Measurements from ENCODE around the gene USP6NL.
"Not testable (repeated sequence)": the region's sequence is repeated elsewhere in the genome, so short reads cannot be mapped to it uniquely, and the experiment has no call there.

USP6NL gene

DNA sequence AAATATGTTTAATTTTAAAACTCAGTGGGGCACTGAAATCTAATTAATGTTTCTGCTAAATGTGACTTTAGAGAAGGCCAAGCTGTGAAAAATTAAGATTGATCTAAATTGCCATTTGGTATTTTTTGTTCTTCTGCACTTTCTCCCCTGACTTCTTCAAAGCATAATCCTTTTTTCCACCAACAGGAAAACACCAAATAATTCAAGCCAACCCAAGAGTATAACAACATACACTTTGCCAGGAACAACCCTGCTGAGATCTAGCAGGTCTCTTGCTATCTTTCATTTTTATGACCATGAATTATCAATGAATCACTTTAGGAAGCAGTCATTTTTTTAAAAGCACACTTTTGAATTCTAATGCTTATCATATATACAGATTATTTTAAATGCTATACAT, 100.1 kb downstream of the USP6NL start:
- DNase-seq = no peak

DNA sequence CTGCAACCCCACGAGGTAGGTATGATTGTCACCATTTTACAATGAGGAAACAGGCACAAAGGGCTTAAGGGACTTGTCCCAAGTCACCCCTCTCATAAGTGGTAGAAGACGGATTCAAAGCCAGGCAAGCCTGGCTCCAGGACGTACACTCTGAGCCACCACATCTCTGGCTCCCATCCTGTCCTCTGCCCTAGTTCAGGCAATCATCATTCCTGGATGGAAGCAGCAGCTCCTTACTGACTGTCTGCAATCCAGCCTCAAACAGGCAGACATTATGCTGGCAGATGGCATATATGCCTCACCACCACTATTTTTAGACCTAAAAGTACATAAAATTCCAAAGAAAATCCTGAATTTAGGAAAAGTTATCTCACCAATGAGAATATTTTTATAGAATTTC, 100.7 kb downstream of the USP6NL start:
- no peak for DNase-seq

DNA sequence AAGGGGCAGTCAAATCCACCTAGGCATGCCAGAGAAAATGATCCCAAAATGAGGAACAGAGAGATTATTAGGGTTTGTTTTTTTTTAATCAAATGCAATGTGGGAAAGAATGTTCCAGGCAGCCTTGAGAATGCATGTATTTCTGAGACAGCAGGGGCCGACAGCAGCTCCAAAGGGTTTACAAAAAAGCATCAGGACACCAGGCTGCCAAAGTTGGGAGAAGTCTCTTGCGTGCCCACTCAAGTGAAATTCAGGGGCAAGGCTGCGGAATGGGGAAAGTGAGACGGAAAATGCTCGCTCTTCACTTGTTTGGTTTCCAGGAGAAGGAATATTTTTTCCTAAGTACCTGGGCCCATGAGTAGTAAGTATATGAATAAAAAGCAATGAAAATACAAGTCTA, 101.2 kb downstream of the USP6NL start:
- no peak for DNase-seq

DNA sequence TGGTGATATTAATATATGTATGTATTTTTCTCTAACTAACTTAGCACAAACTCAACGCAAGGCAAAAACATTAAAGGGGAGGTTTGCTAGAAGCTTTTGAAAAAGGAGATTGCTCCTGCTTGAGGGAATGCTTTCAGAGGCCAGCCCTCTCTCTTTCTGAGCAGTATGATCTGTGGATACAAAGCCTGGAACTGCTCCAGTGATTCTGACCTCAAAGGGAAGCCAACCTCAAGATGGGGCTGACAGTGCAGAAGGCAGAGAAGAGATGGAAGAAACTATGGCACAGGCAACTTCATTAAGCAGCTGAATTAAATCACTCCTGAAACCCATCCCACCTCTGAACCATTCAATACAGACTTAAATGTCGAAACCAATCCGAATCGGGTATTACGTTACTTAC, 102.4 kb downstream of the USP6NL start:
- no peak for DNase-seq

DNA sequence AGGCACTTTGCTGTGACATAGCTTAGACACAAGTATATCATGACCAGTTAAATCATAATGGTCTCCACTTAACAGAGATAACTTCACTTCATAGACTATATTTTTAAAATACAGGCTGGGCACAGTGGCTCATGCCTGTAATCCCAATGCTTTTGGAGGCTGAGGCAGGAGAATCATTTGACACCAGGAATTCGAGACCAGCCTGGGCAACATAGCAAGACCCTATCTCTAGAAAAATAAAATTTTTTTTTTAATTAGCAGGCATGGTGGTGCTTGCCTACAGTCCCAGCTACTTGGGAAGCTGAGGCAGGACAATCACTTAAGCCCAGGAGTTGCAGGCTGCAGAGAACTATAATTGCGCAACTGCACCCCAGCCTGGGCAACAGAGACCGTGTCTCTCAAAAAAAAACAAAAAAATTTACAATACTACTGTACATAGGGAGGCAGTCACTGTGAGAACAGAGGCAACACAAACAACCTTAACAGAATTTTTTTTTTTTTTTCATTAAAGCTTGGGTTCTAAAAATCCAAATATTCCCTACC, 105.1 kb downstream of the USP6NL start:
- no peak for DNase-seq

DNA sequence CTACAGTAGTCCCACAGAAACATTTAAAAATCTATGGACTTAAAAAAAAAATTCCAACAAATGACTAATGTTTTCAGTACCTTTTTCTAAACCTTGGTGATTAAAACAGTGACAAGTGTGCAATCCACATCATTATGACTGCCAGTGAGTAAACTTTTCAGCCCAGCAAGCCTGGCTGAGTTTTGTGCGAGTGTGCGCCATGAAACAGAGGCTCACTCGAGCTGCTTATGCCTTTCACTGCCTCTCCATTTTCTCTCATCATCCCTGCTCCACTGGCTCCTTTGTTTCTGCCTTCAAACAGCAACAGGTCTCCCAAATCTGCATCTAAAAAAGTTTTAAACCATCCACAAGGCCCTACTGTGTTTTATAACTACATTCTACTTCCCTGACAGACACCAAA, 105.8 kb downstream of the USP6NL start:
- no peak for DNase-seq

DNA sequence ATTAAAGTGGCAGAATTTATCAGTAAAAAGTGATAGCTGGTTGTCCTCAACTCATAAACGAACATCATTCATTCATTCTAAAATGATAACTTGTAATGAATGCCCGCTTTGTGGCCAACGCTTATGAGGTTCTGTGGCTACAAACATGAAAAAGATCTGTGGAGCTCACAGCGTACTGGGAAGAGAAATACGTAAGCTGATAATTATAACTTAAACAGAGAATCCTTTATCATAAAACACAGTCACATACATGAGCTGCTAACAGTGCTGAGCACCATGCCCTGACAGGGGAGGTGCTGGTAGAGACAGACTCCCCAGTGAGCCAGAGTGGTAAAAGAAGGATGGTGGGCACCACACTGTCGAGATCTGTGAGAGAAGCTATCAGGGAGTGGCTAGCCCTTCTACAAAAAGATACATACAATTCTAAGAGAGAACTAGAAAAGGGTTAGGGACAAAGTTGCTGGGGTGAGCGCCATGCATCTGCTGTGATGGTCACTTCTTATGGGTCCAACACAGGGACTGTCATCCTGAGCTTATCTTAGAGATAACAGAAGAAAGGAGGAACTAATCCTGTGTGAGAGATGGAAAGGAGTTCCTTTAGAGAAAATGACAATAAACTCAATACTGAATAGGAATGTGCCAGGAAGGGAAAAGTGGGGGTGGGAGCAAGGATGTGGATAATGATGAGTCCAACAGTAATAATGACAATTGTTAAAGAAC, 106.7 kb downstream of the USP6NL start:
- DNase-seq = no peak

DNA sequence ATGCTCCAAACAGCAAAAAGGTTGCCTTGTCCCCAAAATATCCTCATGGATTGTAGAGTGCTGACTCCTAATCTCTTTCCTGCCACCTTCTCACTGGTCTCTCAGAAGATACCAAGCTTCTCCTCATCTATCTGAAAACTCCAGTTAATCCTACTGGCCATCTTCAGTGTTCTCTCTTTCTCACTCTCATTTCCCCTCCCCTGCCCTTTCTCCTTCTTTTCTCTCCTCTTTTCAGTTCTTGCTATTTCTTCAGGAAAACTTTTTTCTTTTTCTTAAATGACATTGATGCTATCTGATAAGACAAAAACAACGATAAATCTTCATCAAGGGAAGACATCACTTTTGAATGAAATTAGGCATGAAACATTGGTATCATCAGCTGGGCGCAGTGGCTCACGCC, 109.8 kb downstream of the USP6NL start:
- no peak for DNase-seq

DNA sequence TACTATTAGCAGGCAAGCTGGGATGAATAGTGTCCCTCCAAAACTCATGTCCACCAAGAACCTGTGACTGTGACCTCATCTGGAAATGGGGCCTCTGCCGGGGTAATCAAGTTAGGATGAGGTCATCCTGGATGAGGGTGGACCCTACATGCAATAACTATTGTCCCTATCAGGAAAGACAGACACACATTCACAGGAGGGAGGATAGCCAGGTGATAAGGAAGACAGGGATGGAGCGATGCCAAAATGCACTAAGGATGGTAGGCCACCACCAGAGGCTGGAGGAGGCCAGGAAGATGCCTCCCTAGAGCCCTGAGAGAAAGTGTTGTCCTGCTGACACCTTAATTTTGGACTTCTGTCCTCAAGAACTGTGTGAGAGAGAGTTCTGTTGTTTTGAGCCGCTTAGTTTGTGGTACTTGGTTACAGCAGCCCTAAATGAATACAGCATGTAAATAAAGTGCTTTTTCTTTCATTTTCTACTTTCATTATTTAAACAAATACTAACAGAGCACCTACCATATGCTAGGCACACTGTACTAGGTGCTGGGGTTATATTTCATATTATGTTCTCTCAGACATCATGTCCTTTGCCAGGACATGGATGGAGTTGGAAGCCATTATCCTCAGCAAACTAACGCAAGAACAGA, 111.9 kb downstream of the USP6NL start:
- no peak for DNase-seq

DNA sequence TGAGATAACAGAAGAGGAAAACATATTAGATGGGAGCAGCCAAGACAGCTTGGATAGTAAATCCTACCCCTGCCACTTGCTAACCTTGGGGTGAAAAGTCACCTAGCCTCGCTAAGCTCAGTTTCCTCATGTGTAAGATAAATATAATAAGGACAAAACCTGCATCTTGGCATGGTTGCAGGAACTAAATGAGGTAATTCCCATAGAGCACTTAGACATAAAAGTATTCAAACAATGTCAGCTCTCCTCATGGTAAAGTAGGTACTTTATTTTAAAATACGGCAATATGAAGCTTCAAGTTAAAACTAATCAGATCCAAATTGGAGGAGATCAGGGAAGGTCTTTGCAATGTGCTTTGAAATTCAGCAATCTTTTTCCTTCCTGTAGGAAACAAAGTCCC, 113.1 kb downstream of the USP6NL start:
- DNase-seq = no peak

DNA sequence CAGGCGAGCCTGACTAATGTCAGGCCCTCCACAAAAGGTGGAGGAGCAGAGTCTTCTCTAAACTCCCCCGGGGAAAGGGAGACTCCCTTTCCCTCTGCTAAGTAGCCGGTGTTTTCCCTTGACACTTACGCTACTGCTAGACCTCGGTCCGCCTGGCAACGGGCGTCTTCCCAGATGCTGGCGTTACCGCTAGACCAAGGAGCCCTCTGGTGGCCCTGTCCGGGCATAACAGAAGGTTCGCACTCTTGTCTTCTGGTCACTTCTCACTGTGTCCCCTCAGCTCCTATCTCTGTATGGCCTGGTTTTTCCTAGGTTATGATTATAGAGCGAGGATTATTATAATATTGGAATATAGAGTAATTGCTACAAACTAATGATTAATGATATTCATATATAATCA, 116.5 kb downstream of the USP6NL start:
- not testable (repeated sequence) for DNase-seq

DNA sequence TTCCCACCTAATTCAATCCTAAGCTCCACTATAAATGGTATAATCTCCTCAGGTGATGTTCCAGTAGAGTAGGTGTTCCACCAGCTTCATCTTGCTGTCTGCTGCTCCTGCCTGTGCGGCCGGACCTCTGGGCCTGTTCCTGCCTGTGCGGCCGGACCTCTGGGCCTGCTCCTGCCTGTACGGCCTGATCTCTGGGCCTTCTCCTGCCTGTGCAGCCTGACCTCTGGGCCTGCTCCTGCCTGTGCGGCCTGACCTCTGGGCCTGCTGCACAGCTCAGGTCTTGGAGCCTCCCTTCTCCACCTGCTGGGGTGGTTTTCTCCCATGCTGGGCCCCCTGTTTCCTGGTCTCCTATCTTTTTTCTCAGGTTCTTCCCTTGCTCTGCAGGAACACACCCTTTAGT, 117.8 kb downstream of the USP6NL start:
- DNase-seq = no peak

DNA sequence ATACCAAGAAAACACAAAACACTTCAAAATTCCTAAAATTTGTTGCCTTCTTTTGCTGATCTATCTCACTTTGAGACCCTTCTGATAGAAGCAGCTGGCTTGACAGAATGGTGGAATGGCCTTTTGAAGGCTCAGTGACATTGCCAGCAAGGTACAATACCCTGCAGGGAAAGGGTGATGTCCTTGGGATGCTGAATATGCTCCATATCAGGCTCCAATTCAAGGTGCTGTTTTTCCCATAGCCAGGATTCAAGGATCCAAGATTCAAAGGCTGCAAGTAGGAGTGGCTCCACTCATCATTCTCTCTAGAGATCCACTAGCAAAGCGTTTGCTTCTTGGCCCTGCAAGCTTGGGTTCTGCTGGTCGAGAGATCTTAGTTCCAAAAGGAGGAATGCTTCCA, 120.4 kb downstream of the USP6NL start:
- no peak for DNase-seq

DNA sequence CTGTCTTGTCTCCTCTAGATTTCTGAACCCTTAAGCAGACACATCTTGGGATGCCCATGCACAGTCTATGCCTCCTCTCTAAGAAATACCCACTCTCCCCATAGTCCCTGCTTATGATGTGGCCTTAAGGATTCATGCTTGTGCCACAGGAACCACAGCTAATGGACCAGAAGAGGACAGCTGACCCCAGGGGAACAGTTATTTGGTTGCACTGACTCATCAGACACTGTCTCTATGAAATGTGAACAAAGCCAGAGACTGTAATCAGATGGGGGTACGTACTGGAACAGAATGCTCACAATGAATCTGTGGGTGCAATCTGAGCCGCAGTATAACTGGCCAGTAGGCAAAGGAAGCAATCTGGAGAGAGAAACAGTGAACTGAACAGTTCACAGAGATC, 121.9 kb downstream of the USP6NL start:
- DNase-seq = no peak

DNA sequence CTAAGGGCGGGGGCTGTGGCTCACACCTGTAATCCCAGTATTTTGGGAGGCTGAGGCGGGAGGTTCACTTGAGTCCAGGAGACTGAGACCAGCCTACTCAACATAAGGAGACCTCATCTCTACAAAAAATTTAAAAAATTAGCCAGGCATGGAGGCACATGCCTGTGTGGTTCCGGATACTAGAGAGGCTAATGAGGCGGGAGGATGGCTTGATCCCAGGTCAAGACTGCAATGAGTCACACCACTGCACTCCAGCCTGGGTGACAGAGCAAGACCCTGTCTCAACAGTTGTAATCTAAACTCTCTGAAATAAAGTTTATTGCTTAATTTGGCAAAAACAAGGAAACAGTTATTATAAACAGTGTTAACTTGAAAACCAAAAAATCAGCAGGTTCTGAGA, 123.3 kb downstream of the USP6NL start:
- DNase-seq = no peak

DNA sequence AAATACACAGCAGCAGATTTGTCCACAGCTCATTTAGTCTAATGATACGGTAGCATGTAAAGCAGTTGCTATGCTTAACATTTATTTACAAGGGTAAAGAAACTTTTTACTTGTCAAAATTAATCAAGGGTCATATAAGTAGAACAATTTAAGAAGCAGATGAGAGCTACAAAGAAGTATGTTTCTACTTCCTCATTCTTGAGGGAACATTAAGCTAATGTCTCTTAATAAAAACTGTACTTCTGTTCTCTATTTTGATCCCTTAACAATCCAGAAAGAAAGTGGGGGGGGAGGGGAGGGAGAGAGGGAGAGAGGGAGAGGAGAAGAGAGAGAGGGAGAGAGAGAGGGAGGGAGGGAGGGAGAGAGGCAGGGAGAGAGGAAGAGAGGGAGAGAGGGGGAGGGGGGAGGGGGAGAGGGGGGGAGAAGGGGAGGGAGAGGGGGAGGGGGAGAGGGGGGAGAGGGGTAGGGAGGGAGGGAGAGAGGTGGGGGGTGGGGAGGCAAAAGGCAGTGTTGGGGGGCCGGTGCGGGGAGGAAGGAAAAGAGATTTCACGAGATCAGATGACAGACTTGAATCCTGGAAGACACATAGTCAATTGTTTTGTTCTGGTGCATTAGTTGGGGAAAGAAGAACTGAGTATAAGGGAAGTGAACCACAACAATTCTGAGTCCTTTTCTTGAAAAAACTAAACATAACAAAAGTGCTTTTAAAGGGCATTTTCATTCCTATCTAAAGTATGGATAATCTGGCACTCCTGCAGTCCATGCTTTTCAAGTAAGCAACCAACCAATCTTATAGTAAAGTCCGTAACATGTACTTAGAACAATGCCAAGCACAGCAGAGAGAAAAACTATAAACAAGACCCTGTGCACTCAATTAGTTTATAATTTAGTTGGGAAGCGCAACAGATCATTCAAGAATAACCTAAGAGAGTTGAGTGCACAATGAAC, 128.0 kb downstream of the USP6NL start:
- no peak for DNase-seq

DNA sequence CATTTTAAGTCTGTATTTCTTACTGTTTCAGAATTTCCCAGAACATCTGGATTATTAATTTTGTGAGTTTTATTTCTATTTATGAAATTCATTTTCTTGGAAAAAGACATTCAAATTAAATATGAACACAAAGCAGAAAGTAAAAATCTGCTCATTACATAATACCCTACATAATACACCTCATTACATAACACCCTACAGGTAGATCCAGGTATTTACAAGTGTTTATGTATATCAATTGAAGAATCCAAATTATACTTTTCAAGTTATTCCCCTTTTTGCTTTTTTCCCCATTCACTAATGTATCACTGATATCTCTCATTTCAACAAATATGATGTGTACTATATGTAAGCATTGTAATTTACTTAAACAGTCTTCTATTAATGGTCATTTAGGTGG, 129.1 kb downstream of the USP6NL start:
- no peak for DNase-seq

DNA sequence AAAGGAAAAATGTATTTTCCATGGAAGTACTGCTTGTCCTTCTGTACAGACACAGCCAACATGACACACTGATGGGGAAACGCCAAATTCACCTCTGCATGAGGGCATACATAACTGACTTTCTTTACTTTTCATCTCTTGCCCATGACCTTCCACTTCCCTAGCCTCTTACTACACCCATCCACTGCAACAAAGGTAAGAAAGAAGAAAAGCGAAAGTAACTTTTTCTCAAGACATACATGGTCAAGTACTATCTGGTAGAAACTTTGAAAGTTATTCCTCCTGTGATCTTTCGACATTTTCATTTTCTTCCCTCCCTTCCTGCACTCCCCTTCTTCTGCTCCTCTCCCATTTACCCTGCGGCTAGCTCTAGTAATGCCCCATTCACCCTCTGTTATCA, 130.8 kb downstream of the USP6NL start:
- DNase-seq = no peak

DNA sequence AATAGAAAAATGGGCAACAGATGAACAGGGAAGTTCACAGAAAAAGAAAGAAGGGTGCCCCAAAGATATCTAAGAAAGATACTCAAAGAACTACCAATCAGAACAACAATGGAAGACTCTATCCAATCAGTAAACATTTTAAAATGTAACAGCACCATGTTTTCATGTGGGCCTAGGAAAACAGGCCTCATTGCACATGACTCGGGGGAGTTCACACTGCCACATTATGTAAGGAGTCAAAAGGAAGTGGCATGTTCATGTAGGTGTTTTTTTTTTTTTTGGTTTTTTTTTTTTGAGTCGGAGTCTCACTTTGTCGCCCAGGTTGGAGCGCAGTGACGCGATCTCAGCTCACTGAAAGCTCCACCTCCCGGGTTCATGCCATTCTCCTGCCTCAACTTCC, 132.2 kb downstream of the USP6NL start:
- no peak for DNase-seq

DNA sequence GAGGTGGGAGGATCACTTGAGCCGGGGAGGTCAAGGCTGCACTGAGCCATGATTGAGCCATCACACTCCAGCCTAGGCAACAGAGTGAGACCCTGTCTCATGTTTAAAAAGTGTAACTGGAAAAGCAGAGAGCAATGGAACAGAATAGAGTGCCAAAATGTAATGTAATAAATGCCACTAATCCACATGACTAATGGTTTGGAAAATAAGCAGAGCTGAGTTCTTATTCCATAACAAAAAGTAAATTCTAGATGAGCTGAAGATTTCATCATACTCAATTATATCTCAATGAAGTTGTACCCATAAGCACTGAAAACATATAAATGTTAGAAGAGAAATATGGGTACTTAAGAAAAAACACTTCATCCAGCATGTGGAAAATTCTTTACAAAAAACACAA, 132.6 kb downstream of the USP6NL start:
- DNase-seq = no peak

DNA sequence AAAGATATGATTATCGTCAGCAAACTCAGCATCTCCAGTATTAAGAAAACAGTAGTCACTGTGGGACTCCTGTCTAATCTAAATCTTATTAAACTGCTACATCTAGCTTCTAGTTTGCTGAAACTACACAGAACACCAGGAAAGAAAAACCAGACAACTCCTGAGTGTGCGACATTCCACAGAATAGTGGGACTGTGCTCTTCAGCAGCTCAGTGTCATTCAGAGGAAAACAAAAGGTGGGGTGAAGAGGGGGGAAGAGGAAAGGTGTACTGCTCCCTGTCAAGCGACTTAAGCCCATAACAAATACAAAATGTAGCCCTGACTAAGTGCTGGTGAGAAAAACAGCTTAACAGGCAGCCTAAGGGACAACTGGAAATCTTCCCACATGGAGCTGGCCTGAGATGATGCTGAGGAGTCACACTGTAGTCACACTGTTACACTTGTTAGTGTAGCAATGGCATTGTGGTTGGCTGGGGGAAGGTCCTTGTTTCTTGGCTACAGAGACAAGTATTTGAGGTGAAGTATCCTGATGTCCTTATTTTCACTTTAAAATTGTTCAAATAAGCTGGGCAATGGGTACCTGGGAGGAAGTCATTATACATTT, 135.5 kb downstream of the USP6NL start:
- no peak for DNase-seq

DNA sequence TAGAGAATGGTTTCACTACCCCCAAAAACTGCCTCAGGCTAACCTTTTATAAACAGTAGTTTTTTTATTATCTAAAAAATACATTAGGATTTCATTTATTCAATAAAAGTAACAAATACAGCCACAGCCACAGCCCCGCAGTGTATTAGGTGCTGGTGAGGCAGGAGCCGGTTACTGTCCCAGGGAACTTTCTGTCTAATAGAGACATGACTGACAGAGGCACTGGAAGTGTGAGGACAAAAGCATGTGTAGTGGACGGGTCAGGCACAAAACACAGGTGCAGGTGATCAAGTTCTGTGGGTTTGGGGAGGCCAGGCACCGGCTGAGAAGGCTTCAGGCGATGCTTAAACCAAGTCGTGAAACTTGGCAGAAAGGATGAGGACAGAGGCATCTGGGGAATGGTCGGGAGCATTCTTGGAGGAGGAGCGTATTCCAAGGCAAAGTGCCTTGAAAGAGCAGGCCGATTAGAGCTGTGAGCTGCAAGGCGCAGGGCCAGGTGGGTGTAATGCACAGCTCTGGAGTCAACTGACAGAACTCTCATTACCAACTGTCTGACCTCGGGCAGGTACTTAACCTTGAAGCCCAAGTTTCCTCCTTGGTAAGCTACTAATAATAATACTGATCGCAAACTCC, 138.2 kb downstream of the USP6NL start:
- no peak for DNase-seq
